Measurements from ENCODE around the gene ATAD2B.

ATAD2B gene

DNA sequence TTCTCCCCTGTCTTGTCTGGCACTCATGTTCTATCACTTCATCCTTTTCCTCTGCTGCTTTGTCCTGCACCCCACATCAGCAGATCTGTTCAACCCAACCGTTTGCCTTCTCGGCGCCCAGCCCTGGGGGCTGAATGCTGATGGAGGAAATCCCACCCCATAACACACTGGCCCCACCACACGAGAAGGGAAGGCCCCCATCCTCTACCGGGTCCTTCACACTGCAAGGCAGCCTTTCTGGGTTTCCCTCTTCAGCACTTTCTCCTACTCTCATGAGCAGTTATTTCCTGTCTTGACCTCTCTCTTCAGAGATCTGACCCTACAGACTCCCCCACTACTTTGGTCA, 227.4 kb downstream of the ATAD2B start:
- 95 to 96% methylated on average over 4 to 5 of the region's 5 CpGs for WGBS, 2 experiments (ENCODE audit: insufficient coverage in 2 of 2)
- peaks cover 37% of the 10 kb centered on the region for H3K36me3 ChIP-seq (ENCODE audit: control insufficient read depth, insufficient read depth, low read length)

GRCh38 chr2:23698721-23699579, 228.0 kb downstream of the ATAD2B start:
- peaks cover 5% of the 10 kb centered on the region for H3K9me3 ChIP-seq (ENCODE audit: control insufficient read depth, low read length)
- no peak overlapping the region for H3K27ac ChIP-seq (ENCODE audit: low read depth, low read length, severe bottlenecking)
- no peaks in the 10 kb centered on the region for H3K4me1 ChIP-seq (ENCODE audit: control insufficient read depth, insufficient read depth, low read length, poor library complexity, severe bottlenecking)
- WGBS, 2 experiments (ENCODE audit: insufficient coverage in 2 of 2) = 85 to 91% methylated on average over 15 to 16 of the region's 17 CpGs
- no peak overlapping the region for H3K4me3 ChIP-seq (ENCODE audit: extremely low read depth, insufficient read depth, low read length, poor library complexity, severe bottlenecking)
- peaks cover 37% of the 10 kb centered on the region for H3K36me3 ChIP-seq (ENCODE audit: control insufficient read depth, insufficient read depth, low read length)

More for the DNA sequence above, 227.4 kb downstream of the ATAD2B start:
- H3K27ac ChIP-seq (ENCODE audit: low read depth, low read length, severe bottlenecking) = no peak overlapping the region
- peaks cover 5% of the 10 kb centered on the region for H3K9me3 ChIP-seq (ENCODE audit: control insufficient read depth, low read length)
- no peak overlapping the region for H3K4me3 ChIP-seq (ENCODE audit: extremely low read depth, insufficient read depth, low read length, poor library complexity, severe bottlenecking)
- H3K4me1 ChIP-seq (ENCODE audit: control insufficient read depth, insufficient read depth, low read length, poor library complexity, severe bottlenecking) = no peaks in the 10 kb centered on the region

All from mesodermal cell (in vitro differentiated cells).